ENCODE data around the gene MRPL19. TPM values are rescaled to one million over a fixed set of nuclear protein-coding genes. Genes with fewer than 3 reads are reported as not detected.

Gene MRPL19
- total RNA-seq (2021; ENCODE audit: unreplicated experiment) (65.3 TPM), Bru-seq, nascent RNA (percentile 82 among the genes with signal in this experiment), BruChase-seq, experiment 1, labeled RNA remaining after a 6-hour chase (percentile 96 among the genes with signal in this experiment), BruChase-seq, experiment 2, labeled RNA remaining after a 2-hour chase (percentile 91 among the genes with signal in this experiment)
- polyA plus RNA-seq (2012): 19.1 and 25.7 TPM in 2 replicates
- long read RNA-seq, transcript MRPL19-202 (6 exons, 3,479 nt): major isoform, 79 of 107 reads
- long read RNA-seq, partial matches to known transcripts: 7 of 107 reads
- long read RNA-seq, other reads (novel, unspliced or antisense): 16 of 107 reads

GRCh38 chr2:75646583-75647425 is at the start of gene MRPL19:
TSS of gene MRPL19 (plus strand) at chr2:75646783. CDS start at chr2:75646808, 25 bp downstream.
- peak within 1 kb of the TSS; percentile 75 for H2AFZ ChIP-seq (ENCODE audit: low read depth, low read length, poor library complexity, severe bottlenecking)
- H3K4me2 ChIP-seq (ENCODE audit: low read length): peak within 1 kb of the TSS; percentile 79
- peaks cover 6 to 14% of the 10 kb centered on the region in 2 experiments; a peak in 3 of 4 replicates for H3K4me1 ChIP-seq (ENCODE audit: control insufficient read depth in 1 of 2, insufficient read depth in 2 of 2, low read length in 2 of 2)
- intact Hi-C loops (cut with micrococcal nuclease): loop anchor here (2.0 kb wide), 1 partner anchor 64 kb away; the partner anchor contains the start of gene GCFC2
- H3K9me3 ChIP-seq (ENCODE audit: control insufficient read depth in 1 of 2, insufficient read depth in 1 of 2, low read depth in 1 of 2, low read length in 2 of 2): no peaks in the 10 kb centered on the region
- no peaks in the 10 kb centered on the region for H4K20me1 ChIP-seq (ENCODE audit: insufficient read depth)
- ChIA-PET CTCF (interaction anchor here (1.0 to 2.4 kb wide), 5 partner anchors 19 to 70 kb away, joined by 3 to 7 read pairs (median 4); no protein-coding TSS in a partner anchor), POLR2A (interaction anchor here (1.0 kb wide), 1 partner anchor 22 kb away, joined by 3 read pairs; no protein-coding TSS in a partner anchor), RAD21 (ENCODE audit: low non-redundant PET in 1 of 2, low total read pairs in 2 of 2, uncharacterized antibody in 2 of 2, unreplicated experiment in 2 of 2) (no interaction called here)
- DNase-seq (ENCODE audit: low read depth, low spot score) (peak; percentile 87), ATAC-seq (peak; percentile 94)
- TF ChIP-seq, protein P1, sequence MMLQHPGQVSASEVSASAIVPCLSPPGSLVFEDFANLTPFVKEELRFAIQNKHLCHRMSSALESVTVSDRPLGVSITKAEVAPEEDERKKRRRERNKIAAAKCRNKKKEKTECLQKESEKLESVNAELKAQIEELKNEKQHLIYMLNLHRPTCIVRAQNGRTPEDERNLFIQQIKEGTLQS (IDR thresholded peaks at IDR 0.05): no peak
- peak; percentile 28; the same call in 1 of the 2 replicates for TF ChIP-seq ELF1 (IDR thresholded peaks at IDR 0.05; ENCODE audit: borderline replicate concordance, low read depth)
- TF ChIP-seq RAD21 (IDR thresholded peaks at IDR 0.05; ENCODE audit: low read depth): no peak
- TF ChIP-seq, protein P2, sequence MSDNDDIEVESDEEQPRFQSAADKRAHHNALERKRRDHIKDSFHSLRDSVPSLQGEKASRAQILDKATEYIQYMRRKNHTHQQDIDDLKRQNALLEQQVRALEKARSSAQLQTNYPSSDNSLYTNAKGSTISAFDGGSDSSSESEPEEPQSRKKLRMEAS (IDR thresholded peaks at IDR 0.05): peak; percentile 53; the same call in 1 of the 2 replicates
- no peak for TF ChIP-seq CEBPB (IDR thresholded peaks at IDR 0.05; ENCODE audit: low read depth)
- peak; percentile 99 for TF ChIP-seq ZFX (IDR thresholded peaks at IDR 0.05)
- TF ChIP-seq CBX3 (IDR thresholded peaks at IDR 0.05; ENCODE audit: low read depth): peak; percentile 50; the same call in 1 of the 2 replicates
- TF ChIP-seq TCF7L2 (IDR thresholded peaks at IDR 0.05; ENCODE audit: borderline replicate concordance, extremely low read depth, insufficient read depth, insufficient read length): no peak
- TF ChIP-seq EZH2phosphoT487 (IDR thresholded peaks at IDR 0.05; ENCODE audit: borderline replicate concordance): no peak
- peak; percentile 74 for TF ChIP-seq SP1 (IDR thresholded peaks at IDR 0.05; ENCODE audit: low read depth)
- TF ChIP-seq, protein P3, sequence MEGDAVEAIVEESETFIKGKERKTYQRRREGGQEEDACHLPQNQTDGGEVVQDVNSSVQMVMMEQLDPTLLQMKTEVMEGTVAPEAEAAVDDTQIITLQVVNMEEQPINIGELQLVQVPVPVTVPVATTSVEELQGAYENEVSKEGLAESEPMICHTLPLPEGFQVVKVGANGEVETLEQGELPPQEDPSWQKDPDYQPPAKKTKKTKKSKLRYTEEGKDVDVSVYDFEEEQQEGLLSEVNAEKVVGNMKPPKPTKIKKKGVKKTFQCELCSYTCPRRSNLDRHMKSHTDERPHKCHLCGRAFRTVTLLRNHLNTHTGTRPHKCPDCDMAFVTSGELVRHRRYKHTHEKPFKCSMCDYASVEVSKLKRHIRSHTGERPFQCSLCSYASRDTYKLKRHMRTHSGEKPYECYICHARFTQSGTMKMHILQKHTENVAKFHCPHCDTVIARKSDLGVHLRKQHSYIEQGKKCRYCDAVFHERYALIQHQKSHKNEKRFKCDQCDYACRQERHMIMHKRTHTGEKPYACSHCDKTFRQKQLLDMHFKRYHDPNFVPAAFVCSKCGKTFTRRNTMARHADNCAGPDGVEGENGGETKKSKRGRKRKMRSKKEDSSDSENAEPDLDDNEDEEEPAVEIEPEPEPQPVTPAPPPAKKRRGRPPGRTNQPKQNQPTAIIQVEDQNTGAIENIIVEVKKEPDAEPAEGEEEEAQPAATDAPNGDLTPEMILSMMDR (IDR thresholded peaks at IDR 0.05 in 2 of 3, conservative IDR thresholded peaks at IDR 0.05 in 1 of 3; ENCODE audit: borderline replicate concordance in 1 of 3, insufficient read depth in 1 of 3, low read depth in 2 of 3, low read length in 2 of 3): no peak
- TF ChIP-seq, protein P4, sequence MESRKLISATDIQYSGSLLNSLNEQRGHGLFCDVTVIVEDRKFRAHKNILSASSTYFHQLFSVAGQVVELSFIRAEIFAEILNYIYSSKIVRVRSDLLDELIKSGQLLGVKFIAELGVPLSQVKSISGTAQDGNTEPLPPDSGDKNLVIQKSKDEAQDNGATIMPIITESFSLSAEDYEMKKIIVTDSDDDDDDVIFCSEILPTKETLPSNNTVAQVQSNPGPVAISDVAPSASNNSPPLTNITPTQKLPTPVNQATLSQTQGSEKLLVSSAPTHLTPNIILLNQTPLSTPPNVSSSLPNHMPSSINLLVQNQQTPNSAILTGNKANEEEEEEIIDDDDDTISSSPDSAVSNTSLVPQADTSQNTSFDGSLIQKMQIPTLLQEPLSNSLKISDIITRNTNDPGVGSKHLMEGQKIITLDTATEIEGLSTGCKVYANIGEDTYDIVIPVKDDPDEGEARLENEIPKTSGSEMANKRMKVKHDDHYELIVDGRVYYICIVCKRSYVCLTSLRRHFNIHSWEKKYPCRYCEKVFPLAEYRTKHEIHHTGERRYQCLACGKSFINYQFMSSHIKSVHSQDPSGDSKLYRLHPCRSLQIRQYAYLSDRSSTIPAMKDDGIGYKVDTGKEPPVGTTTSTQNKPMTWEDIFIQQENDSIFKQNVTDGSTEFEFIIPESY (IDR thresholded peaks at IDR 0.05; ENCODE audit: extremely low read depth, insufficient replicate concordance, low read length): peak; percentile 76
- TF ChIP-seq SIN3A (IDR thresholded peaks at IDR 0.05; ENCODE audit: low read depth): no peak
- TF ChIP-seq YY1 (IDR thresholded peaks at IDR 0.05; ENCODE audit: extremely low read depth, insufficient replicate concordance, low read depth, low read length): peak; percentile 97
- TF ChIP-seq POLR2AphosphoS5 (IDR thresholded peaks at IDR 0.05; ENCODE audit: low read depth, low read length): peak; percentile 81
- peak within 1 kb of the TSS; percentile 82 for H3K27ac ChIP-seq (ENCODE audit: low read depth, low read length)
- H3K9ac ChIP-seq (ENCODE audit: low read length): peak within 1 kb of the TSS; percentile 79
- TSS peak; percentile 47 for BruUV-seq (replicated peaks)
- peaks cover 11 to 22% of the 10 kb centered on the region in 2 experiments; a peak in 3 of 4 replicates for H3K36me3 ChIP-seq (ENCODE audit: control insufficient read depth in 1 of 2, insufficient read depth in 2 of 2, low read length in 2 of 2)
- peak within 1 kb of the TSS; percentile 73 to 79 for H3K4me3 ChIP-seq (replicated peaks in 1 of 2; ENCODE audit: low read depth in 1 of 2, low read length in 2 of 2)
- H3K79me2 ChIP-seq (ENCODE audit: insufficient read depth, low read length): peaks cover 48% of the 10 kb centered on the region
- no peaks in the 10 kb centered on the region for H3K27me3 ChIP-seq (ENCODE audit: insufficient read depth, low read length)
- H3K9me2 ChIP-seq (ENCODE audit: insufficient read depth): no peaks in the 10 kb centered on the region

Measured in HCT116 (cell line).